SW 1271 (cell line): Measurements from ENCODE around the gene ST3GAL5.

Source experiments
- DNase-seq, 2 experiments: peaks; one replicate each; lab custom pipeline; 2025; lab: John Stamatoyannopoulos, UW

The ST3GAL5 gene

DNA sequence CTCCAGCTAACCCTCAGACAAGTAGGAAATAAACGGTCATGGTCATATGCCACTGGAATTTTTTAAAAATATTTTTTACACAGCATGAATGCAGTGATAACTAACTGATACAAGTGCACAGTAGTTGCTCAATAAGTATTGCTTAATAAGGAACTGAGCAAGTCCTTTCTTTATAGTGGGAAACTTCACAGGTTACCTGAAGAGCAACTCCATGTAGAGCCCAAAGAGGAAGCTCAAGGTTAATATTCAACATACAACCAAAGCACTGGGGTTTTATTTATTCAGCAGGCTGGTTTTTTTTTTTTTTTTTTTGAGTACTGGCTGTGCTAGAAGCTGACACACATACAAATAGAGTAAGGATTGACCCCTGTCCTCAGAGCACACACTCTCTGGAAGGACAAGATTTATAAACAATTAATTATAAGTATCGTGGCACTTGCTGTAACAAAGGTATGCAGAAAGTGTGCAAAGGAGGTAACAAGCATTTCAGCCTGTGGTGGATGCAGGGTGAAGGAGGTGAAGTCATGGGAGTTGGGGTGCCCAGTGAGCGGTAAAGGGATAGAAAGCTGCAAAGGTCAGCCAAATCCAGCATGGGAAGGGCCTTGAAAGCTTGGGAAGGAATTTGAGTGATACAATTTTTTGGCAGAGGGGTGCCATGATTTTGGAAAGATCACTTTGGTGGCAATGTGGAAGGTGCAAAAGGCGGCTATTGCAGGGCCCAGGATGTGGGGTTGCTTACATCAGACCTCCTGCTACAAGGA, 82.3 kb downstream of the ST3GAL5 start:
- no peak for DNase-seq

DNA sequence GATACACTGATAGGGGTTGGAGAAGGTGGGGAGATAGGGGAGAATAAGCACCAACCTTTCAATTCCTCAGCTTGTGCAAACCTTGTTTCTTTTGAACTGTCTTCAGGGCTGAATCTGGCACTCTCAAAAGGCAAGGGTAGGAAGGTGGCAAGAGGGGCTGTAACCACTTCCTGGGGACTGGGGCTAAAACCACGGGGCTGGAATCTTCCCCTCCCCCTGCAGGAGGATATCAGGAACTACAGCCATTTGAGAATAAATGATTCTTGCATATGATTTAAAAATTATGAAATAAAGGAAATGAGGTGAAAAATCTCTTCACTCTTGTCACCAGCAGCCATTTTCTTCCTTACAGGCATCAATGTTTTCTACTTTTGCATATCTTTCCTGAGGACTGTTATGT, 84.2 kb downstream of the ST3GAL5 start:
- peak in 1 of 2 experiments; percentile 34 for DNase-seq

DNA sequence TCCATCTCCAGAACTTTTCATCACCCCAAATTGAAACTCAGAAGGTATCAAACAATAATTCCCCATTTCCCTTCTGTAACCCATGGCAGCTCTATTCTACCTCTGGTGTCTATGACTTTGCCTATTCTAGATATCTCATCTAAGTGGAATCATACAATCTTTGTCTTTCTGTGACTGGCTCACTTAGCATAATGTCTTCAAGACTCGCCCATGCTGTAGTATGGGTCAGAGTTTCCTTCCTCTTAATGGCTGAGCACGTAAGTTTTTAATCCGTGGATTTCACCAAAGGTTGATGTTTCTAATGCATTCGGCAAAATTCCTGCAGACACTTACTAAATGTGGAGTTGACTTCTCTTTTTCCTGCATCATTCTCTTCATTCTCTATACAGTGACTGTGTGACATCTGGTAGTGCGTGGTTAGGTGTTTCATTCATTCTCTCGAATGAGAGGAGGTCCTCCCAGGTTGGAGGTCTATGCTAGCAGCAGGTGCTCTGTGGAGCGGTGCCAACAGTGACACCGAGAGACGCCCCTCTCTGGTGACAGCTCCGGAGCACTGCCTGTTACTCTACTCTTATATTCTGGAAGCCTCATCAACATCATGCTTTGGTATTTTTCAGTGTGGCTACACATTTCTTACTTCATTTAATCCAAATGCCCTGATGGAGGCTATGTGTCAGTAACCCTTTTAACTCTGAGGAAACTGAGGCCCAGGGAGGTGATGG, 84.9 kb downstream of the ST3GAL5 start:
- DNase-seq = no peak

DNA sequence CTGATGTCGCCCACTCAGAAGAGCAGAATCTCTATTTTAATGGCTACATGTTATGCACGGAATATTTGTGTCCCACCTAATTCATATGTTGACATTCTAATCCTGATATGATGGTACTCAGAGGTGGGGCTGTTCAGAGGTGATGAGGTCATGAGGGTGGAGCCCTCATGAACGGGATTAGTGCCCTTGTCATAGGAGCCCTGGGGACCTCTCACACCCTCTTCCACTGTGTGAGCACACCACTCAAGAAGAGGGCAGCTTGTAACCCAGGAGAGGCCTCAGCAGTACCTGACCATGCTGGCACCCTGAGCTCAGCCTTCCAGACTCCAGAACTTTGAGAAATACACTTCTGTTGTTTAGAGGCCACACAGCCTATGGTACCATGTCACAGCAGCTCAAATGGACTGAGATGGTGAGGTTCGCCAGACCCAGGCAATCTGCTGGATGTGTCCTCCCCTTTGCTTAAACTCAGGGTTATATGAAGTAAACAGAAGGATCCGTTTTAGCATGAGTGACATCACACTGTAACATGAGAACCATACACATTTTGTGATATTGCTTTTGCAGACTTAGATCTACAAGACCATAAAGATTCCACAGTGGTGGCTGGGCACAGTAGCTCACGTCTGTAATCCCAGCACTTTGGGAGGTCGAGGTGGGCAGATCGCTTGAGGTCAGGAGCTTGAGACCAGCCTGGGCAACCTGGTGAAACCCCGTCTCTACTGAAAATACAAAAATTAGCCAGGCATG, 86.3 kb downstream of the ST3GAL5 start:
- DNase-seq = no peak

DNA sequence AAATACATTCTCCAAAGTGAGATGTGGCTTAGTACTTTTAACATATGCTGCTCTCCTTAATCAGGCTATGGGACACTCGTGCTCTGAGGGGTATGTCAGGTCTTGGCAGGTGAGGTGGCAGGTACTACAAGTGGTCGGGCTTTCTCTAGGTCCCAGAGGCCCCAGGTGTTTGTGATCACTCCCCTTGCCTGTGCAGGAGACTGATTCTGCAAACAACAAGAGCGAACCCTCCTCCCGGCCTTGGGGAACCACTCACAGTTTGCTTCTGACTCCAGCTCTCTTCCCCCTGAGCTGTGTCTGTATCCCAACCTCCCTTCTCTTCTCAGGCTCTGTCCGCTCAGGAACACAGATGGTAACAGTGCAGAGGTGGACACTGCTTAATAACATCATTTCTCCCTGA, 86.9 kb downstream of the ST3GAL5 start:
- no peak for DNase-seq

DNA sequence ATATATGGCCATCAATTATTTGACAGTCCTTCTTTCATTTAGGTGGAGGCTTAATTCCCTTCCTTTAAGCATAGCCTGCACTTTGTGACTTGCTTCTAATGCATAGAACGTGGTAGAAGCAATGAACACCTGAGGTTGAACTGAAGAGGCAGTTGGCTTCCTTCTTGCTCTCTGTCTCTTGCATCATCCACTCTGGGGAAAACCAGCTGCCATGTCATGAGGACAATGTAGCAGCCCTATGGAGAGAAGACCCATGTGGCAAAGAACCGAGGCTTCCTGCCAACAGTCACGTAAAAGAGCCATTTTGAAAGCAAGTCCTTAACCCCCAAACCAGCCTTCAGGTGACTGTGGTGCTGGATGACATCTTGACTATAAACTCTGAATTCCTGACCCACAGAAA, 88.2 kb downstream of the ST3GAL5 start:
- no peak for DNase-seq

DNA sequence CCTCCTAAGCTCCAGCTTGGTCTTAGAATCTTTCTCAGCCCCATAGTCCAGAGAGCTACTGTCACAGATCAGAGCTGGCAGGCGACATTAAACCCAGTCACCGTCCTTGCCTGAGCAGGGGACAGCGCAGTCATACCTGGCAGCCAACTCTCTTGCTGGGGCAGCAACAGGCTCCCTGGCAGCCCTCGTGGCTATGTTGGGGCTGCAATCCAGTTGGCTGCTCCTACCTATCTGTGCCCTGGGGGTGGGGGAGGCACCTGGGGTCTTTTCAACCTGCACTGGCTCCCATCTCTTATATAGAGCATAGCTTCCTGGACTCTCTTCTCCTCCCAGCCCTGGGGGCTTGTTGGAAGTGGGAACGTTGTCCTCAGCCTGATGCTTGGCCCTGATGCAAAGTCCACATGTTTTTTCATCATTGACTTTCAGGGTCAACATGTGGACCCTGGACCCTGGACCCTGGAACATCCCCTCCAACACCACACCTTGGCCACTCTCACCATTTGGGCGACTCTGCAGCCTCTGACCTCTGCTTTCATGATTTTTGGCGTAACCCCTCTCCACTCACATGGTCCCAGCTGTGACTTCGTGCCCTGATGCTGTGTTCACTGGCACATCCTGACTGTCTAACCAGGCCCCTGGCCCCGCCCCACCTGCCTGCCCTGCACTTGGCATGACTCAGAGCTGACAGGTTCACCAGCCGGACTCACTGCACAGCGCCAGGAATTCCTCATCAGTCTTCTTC, 89.4 kb downstream of the ST3GAL5 start:
- peak; percentile 7 to 35 for DNase-seq

DNA sequence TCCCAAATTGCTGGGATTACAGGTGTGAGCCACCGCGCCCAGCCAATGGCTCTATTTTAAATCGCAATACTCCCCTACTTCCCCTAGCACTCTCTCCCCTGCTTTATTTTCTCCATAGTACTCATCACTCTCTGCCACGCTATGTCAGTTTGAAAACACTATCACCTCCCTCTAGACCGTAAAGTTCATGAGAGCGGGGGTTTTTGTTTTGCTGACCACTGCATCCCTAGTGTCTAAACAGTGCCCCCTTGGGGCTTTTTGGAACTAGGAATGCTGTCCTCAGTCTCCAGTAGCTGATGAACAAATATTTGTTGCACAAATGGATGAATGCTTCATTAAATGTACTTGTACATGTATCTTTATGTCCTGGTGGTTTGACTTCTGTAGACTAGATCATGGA, 90.9 kb downstream of the ST3GAL5 start:
- no peak for DNase-seq

DNA sequence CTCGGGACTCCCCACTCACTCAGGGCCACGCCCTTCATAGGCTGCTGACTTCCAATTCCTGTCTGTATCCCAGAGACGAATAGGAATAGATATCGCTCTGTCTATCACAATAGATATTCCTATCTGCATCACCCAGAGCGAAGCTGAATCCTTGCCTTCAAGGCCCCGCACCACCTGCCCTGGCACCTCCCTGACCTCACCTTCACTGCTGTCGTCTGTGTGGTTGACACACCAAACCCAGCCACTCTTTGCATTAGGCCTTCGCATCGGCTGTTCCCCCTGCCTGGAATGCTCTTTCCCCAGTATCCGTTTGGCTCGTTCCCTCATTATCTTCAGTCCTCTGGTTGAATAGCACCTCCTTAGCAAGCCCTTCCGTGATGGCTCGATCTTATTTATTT, 91.5 kb downstream of the ST3GAL5 start:
- no peak for DNase-seq

DNA sequence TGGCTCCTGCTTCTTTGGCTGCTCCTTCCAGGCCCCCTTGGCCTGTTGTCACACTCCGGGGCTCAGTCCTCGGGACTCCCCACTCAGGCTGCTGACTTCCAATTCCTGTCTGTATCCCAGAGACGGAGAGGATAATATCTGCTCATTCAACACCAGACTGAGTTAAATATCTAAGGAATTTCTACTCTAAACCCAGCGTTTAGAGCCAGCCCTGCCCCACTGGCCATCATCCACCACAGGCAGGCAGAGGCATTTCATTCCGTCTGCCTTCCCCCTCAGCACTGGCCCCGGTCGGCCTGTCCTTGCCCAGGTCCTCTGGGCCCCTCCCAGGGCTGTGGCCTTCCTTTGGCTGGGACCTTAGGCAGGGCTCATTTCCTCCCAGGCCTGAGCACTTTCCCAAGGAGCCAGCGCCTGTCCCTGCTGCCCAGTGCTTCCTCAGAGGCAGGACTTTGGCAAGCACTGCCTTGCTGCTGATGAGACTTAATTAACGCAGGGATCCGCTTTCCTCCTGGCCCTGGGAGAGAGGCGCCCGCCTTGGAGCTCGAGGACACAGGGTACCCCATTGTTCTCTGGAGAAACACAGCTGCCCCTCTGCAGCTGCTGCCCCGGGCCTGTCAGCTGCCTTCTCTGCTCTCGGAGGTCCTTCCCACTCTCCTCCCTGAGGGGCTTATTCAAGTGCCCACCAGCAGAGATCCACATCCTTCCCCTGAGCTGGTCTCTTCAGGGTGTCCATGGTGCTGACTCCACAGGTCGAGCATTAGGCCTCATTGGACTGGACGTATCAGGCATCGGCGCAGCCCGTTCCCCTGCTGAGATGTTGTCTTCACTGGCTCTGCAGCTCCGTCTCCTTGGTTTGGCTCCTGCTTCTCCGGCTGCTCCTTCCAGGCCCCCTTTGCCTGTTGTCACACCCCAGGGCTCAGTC, 92.2 kb downstream of the ST3GAL5 start:
- DNase-seq = no peak

DNA sequence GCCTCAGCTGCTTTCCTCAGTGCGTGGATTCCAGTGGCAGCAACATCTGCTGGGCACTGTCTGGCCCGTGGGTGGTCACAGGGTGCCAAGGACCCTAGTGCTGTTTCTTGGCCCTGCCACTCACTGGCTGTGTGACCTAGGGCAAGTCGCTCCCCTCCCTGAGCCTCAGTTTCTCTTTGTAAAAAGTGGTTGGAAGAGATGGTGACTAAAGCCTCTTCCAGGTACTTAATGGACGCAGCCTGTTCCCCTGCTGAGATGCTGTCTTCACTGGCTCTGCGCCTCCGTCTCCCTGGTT, 92.8 kb downstream of the ST3GAL5 start:
- DNase-seq = no peak

DNA sequence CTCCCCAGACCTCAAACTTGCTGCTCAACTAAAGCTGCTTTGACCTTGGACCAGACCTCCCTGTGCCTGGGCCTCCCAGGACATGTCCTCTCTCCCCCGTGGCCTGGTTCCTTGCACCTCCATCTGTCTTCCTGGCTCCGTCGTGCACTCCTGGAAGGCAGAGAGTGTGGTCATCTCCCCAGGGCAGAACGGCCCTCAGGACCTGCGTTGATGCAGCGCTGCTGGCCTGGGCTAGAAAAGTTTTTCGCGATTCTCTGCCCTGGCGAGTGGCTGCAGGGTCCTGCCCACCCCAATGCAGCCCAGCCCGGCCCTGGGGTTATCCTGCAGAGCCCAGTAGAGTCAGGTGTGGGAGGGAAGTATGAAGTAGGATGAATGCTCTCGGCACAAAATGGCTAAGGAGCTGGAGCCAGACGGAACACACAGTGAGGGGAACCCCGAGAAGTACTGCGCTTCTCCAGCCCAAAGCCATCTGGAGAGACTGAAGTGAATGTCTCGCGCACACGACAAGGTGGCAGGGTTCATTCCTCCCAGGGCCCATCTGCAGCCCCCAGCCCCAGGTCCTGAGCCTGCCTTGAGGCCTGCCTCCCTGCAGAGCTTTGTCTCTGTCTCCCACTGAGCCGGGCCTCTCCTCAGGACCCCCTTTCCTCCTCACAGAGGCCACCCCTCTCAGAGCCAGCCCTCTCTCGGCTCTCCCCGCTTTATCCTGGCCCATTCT, 93.3 kb downstream of the ST3GAL5 start:
- no peak for DNase-seq

DNA sequence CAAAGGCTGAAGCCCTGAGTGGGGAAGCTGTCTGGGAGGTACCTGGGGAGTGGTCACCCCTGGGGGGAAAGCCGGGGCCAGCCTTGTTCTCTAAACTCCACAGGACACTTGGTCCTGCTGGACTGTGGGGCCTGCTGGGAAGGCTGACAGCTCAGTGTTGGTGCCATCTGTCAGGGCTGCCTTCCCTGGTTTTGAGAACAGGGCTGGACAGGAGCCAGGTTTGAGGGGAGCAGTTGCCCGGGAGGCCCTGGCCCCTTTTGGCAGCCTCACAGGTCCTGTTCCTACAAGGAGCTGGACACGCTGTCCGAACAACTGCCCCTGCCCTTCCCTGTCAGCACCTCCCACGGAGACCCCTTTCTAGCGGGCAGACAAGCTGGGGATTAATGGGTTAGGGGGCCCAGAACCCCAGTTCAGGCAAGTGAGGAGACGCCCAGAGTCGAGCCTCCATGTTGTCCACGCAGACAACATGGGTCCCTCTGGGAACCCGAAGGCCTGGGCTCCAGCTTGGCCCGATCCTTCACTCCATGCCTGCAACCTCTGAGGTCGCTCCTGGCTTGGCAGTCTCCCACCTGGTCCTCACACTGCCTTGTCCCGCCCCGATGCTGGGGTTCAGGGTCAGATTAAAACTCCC, 94.2 kb downstream of the ST3GAL5 start:
- no peak for DNase-seq

DNA sequence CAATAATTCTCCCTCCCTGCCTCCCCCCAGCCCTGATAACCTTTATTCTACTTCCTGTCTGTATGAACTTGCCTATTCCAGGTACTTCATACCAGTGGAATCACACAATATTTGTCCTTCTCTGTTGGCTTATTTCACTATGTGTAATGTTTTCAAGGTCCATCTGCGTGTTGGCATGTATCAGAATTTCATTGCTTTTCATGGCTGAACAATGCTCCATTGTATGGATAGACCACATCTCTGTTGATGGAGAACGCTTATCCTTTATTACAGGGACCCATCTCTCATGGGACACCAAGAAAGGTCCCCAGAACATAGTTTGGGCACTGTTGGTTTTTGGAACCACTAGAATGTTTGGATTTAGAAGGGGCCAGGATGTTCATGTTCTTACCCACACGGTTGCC, 94.8 kb downstream of the ST3GAL5 start:
- no peak for DNase-seq

DNA sequence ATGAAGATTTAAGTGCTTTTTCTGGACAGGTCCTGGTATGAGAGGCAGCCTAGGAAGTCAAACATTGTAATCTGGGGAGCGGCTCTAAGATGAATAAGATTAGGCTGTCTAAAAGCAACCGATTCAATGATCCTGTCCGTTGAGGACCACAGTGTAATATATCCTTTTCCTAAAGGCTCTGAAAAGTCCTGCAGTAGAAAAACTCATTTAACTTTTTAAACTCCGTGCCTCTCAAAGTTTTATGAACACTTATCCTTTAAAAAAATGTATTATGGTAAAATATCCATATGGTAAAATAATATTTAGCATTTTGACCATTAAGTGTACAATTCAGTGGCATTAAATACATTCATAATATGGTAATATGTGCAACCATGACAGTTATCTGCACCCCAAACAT, 95.2 kb downstream of the ST3GAL5 start:
- DNase-seq = no peak

DNA sequence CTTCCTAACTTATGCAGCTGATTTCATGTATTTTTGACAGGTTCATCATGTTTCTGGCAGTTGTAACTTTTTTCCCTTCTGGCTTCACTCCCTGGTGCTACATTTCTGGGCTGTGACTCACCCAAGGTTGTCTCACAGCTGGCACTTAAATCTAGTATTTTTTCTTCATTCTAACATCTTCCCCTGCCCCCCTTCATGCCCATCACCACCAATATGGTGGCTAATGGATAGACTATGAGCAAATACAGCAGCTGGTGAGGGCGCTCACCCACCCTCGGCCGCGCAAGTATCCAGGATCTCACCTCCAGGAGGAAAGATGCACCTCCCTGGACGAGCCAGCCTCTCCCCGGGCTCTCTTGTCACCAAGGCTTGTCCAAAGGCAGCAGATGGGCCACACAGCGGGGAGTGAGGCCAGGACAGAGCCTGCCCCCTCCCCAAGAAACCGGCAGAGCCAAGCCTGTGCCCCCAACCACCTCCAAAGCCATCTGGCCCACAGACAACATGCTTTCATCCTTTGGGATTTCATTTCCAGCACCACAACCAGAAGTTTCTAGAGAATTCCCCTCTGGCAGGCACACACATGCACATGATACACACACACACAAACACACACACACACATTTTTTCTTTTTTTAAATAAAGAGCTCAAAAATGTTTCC, 95.9 kb downstream of the ST3GAL5 start:
- DNase-seq = peak in 1 of 2 experiments; percentile 64

DNA sequence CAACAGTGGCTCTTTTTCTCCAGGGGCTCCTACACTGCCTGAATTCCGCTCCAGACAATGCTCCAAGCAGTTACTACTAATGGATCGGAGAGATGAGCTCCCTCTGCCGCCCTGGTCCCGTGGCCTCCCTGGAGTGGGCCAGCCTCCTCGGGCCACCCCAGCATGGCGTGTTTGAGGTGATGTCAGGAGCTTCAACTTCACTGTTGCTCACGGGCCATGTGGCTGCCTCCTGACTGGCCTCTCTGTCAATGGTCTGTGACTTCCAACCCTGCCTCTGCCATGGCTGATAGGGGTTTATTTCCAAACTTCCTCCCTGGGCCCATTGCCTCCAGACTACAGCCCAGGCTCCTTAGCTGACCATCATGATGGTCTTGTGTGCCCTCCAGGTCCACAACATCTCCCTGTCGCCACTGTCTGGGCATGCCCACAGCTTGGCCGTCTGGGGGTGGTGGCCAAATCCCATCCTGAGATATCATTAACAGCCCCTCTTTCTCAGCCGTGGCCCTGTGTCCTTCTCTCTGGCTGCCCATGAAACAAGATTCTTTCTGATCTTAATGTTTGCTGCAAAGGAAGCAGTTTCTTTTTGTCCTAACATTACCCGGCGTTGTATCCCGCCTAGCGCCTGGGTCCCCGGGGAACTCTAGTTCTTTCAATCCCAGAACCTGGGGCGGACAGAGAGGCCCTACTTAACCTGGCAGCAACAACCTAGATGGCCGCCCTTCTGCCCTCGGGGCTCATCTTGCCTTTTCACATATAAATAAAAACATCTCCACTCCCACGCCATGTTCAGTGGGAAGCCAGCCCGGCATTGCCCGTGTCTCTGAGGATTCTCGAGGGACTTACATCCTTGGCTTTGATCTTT, 96.9 kb downstream of the ST3GAL5 start:
- no peak for DNase-seq

DNA sequence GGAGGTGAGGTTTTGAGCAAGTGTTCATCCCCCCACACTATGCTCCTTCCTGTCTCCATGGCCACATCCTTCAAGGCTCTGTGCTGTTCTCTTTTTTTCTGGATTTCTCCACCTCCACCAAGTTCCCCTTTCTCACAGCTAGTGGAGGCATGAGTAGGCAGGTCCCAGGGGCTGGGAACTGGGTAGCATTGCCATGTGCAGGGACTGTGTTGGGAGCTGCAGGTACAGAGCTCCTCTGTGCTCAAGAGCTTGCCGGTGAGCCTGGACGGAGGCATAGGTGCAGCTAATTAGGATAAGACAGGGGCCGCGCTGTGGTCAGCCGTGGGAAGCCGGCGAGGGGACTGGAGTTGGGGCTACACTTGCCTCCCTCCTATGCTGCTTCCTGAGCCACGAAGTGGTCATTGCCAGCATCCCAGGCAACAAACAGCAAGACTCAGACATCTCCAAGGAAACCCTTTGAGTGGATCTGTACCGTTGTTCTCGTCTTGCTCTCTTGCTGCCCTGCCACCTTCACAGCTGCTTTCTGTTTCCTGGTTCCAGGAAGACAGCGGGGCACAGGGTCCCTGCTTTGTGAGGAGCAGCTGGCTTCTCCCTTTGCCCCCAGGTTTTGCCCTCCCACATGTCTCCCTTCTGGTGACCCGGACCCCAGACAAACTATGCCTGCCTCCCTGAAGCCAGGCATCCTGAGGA, 98.1 kb downstream of the ST3GAL5 start:
- no peak for DNase-seq
